ENCODE results near the gene WWOX. TPM values are rescaled to one million over a fixed set of nuclear protein-coding genes. Genes with fewer than 3 reads are reported as not detected.

The WWOX gene
- total RNA-seq, 1 donor from 2014 or later = 19.2 TPM

DNA sequence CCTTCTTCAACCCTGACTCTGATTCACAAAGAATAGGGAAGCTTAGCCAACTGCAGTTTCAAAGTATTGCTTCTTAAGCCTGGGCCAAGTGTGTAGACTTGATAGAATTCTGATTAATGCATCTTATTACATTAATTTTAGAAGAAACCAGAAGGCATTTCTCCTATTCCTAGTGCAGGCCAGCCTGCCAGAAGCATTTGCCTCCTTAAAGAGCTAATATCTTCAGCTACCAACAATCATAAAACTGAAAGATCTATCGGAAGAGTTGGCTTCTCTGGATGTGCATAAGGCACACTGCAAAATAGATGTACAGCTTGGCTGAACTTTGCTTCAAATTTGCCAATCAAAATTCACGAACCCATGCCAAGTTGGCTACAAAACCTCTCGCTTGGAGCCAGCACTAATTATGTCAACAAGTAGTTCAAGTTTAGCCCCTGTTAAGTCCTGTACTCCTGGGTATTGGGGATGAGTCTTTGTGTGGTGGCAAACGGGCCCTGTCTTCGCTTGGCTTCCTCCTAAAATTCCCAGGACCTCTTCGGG is 717.8 kb downstream of the WWOX start:
- no peak for ATAC-seq
- intact Hi-C loops (cut with DNase I) = no loop called here
- DNase-seq = no peak

DNA sequence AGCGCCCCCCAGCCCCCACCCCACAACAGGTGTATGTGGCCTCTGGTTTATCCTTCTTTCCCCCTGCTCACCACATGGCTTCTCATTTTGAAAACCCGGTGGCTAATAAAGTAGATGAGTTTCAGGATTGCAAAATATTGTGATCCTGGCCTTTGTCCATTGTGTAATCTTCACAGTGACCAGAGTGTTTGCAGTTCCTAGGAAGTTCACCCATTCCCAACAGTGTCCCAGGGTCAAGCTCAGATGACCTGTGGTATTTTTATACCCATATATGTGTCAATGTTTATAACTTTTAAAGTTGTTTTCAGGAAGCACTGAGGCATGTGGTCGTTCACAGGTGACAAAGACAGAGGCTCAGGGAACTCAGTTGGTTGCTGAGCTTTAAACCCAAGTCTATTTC is 721.9 kb downstream of the WWOX start:
- H3K4me1 ChIP-seq = no peaks in the 10 kb centered on the region
- ATAC-seq = no peak
- DNase-seq = no peak
- TF ChIP-seq, protein P1, sequence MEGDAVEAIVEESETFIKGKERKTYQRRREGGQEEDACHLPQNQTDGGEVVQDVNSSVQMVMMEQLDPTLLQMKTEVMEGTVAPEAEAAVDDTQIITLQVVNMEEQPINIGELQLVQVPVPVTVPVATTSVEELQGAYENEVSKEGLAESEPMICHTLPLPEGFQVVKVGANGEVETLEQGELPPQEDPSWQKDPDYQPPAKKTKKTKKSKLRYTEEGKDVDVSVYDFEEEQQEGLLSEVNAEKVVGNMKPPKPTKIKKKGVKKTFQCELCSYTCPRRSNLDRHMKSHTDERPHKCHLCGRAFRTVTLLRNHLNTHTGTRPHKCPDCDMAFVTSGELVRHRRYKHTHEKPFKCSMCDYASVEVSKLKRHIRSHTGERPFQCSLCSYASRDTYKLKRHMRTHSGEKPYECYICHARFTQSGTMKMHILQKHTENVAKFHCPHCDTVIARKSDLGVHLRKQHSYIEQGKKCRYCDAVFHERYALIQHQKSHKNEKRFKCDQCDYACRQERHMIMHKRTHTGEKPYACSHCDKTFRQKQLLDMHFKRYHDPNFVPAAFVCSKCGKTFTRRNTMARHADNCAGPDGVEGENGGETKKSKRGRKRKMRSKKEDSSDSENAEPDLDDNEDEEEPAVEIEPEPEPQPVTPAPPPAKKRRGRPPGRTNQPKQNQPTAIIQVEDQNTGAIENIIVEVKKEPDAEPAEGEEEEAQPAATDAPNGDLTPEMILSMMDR (IDR thresholded peaks at IDR 0.05) = no peak
- H3K27me3 ChIP-seq (ENCODE audit: low read depth) = no peaks in the 10 kb centered on the region
- no peak overlapping the region for H3K4me3 ChIP-seq
- H3K9me3 ChIP-seq = no peaks in the 10 kb centered on the region
- intact Hi-C loops (cut with DNase I) = no loop called here
- no peak overlapping the region for H3K27ac ChIP-seq
- H3K36me3 ChIP-seq = no peaks in the 10 kb centered on the region

More for the DNA sequence above, 717.8 kb downstream of the WWOX start:
- no peaks in the 10 kb centered on the region for H3K36me3 ChIP-seq
- TF ChIP-seq, protein P1 (IDR thresholded peaks at IDR 0.05) = no peak
- H3K27me3 ChIP-seq (ENCODE audit: low read depth) = no peaks in the 10 kb centered on the region
- H3K27ac ChIP-seq = no peak overlapping the region
- H3K9me3 ChIP-seq = no peaks in the 10 kb centered on the region
- H3K4me3 ChIP-seq = no peak overlapping the region
- no peaks in the 10 kb centered on the region for H3K4me1 ChIP-seq

DNA sequence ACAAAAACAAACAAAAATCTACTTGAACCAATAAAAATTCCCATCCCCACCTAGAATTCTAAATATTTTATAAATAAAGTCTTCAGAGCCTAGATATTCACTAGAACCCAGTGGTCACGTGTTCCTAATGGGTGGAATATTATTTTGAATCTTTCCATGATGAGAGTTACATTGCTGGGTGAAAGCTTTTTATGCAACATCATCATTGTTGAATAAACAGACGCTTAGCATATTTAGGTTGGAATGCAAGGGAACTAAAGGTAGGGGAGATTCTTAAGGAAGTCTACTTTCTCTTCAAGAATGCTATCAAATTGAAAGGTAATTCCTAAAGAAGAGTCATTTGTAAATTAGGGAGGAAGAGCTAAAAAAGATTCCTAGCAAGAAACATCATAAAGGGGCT is 723.1 kb downstream of the WWOX start:
- ATAC-seq (no peak), DNase-seq (no peak)
- no peak overlapping the region for H3K27ac ChIP-seq
- TF ChIP-seq, protein P1 (IDR thresholded peaks at IDR 0.05) = no peak
- H3K36me3 ChIP-seq = no peaks in the 10 kb centered on the region
- H3K4me1 ChIP-seq = no peaks in the 10 kb centered on the region
- no peaks in the 10 kb centered on the region for H3K27me3 ChIP-seq (ENCODE audit: low read depth)
- H3K4me3 ChIP-seq = no peak overlapping the region
- intact Hi-C loops (cut with DNase I) = no loop called here
- H3K9me3 ChIP-seq = no peaks in the 10 kb centered on the region

DNA sequence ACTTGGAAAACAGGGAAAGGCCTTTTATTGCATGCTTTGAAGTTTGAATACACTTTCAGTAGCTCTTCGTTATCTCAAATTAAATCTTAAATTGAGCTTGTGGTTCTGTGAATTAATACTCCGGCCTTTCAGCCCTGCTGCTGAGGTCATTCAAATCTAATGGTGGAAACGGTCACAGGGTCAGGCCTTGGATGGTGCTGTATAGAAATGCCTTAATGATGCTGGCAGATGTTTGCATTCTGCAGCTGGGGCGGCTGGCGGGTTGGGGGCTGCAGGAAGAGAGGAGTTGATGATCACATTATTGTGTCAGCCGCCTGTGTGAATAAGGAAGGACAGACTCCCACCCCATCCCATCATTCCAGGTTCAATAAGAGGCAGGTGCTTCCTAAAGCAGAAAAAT is 723.6 kb downstream of the WWOX start:
- H3K4me3 ChIP-seq = no peak overlapping the region
- ATAC-seq (no peak), DNase-seq (no peak)
- intact Hi-C loops (cut with DNase I) = no loop called here
- TF ChIP-seq, protein P1 (IDR thresholded peaks at IDR 0.05) = no peak
- H3K27ac ChIP-seq = no peak overlapping the region
- H3K36me3 ChIP-seq = no peaks in the 10 kb centered on the region
- H3K27me3 ChIP-seq (ENCODE audit: low read depth) = no peaks in the 10 kb centered on the region
- H3K9me3 ChIP-seq = no peaks in the 10 kb centered on the region
- H3K4me1 ChIP-seq = no peaks in the 10 kb centered on the region

DNA sequence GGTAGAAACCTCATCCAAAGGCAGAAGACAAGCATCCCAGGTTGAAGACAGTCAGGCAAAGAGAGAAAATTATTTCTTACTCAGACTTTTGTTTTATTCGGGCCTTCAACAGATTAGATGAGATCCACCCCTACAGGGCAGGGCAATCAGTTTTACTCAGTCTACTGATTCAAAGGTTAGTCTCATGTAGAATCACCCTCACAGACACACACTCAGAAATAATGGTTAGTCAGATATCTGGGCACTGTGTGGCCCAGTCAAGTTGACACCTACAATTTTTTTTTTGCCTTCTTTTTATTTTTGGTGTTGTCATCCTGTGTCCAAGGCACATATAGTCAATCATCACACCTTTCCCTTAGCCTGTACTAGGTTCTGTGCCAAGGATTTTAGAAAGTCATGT is 729.8 kb downstream of the WWOX start:
- Histone ChIP-seq H3K4me3 (no peak overlapping the region), H3K9me3 (no peaks in the 10 kb centered on the region), H3K36me3 (no peaks in the 10 kb centered on the region), H3K27ac (no peak overlapping the region), H3K4me1 (no peaks in the 10 kb centered on the region), H3K27me3 (ENCODE audit: low read depth) (no peaks in the 10 kb centered on the region)
- DNase-seq (no peak), ATAC-seq (no peak)
- intact Hi-C loops (cut with DNase I) = no loop called here
- TF ChIP-seq, protein P1 (IDR thresholded peaks at IDR 0.05) = no peak

DNA sequence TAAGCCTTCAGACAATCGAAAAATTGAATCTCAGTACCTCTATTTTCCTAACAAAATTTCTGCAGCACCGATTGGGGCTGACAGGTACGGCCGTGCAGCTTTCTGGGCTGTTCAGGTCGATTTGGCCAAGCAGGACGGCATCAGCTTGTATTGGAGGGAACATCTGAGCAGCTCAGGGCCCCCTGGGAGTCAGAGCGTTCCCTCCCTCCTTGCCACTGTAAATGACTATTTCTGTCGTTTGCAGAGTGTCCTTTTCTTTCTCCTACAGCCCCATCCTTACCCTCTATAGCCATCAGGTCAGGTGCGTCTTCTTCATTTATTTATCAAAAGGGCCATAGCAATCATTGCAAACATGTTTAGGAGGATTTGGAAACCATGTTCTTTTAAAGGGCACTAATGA is 731.1 kb downstream of the WWOX start:
- intact Hi-C loops (cut with DNase I) = no loop called here
- no peak for ATAC-seq
- Histone ChIP-seq H3K36me3 (no peaks in the 10 kb centered on the region), H3K4me1 (no peaks in the 10 kb centered on the region), H3K9me3 (no peaks in the 10 kb centered on the region), H3K27ac (no peak overlapping the region), H3K4me3 (no peak overlapping the region), H3K27me3 (ENCODE audit: low read depth) (no peaks in the 10 kb centered on the region)
- TF ChIP-seq, protein P1 (IDR thresholded peaks at IDR 0.05) = no peak
- no peak for DNase-seq

All from lower lobe of right lung (tissue), 2 donors.